ENCODE results near the gene STK40. TPM values are rescaled to one million over a fixed set of nuclear protein-coding genes. Genes with fewer than 3 reads are reported as not detected.

STK40 gene
- polyA plus RNA-seq, 3 donors, result 40.2 to 65.9 (median 55.8) TPM

DNA sequence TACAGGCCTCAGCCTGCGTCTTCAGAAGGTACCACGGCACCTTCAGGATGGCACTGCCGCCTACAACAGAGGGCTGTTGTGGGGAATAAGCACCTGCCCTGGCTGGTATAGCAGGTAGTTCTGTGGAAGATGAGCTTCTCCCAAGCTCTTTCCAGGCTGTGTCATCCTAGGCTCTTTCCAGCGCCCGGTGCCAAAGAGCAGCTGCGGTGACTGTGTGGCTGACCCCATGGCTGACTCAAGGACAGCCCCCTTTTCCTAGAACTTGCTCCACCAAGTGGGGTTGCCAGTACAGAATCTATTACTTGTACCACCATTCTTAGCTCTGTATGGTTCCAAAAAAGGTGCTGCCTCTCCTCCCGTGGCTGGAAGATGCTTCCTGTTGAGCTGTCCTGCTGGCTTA is 40.4 kb downstream of the STK40 start:
- no peaks in the 10 kb centered on the region for H3K9me3 Mint-ChIP-seq

DNA sequence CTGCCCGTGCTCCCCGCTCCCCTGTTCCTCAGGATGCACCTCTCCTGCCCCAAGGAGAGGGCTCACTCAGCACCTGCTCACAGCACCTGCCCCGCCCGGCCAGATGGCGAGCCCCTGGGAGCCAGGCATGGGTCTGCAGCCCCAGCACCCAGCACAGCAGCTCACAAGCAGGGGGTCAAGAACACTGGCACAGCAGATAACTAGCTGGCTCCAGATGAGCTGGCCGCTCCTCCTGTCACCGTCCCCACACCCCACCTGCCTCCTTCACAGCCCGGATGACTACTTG is 41.4 kb downstream of the STK40 start:
- no peaks in the 10 kb centered on the region for H3K79me2 ChIP-seq (ENCODE audit: insufficient read depth, low read length)
- H3K4me1 ChIP-seq (ENCODE audit: control insufficient read depth in 1 of 2, insufficient read depth in 2 of 2, low read length in 2 of 2), result peaks cover 7 to 11% of the 10 kb centered on the region in 2 donors
- peaks cover 75 to 93% of the 10 kb centered on the region in 2 donors for H3K36me3 Mint-ChIP-seq
- H3K4me3 Mint-ChIP-seq, result no peak overlapping the region
- intact Hi-C loops (cut with micrococcal nuclease), result loop anchor here in 1 of 2 donors (1.0 kb wide), 1 partner anchor 16 kb away; no protein-coding TSS in a partner anchor
- H2AFZ ChIP-seq (ENCODE audit: insufficient read depth, low read depth, low read length, poor library complexity, severe bottlenecking), result no peak overlapping the region
- no peaks in the 10 kb centered on the region for H3K27me3 Mint-ChIP-seq (ENCODE audit: low read depth in 3 of 3)
- H3K4me3 ChIP-seq (replicated peaks in 1 of 3; ENCODE audit: low read depth in 2 of 3, low read length in 3 of 3), result no peak overlapping the region
- no peak overlapping the region for H3K4me2 ChIP-seq (replicated peaks; ENCODE audit: extremely low read depth, low read length, poor library complexity, severe bottlenecking)
- TF ChIP-seq, protein P1, sequence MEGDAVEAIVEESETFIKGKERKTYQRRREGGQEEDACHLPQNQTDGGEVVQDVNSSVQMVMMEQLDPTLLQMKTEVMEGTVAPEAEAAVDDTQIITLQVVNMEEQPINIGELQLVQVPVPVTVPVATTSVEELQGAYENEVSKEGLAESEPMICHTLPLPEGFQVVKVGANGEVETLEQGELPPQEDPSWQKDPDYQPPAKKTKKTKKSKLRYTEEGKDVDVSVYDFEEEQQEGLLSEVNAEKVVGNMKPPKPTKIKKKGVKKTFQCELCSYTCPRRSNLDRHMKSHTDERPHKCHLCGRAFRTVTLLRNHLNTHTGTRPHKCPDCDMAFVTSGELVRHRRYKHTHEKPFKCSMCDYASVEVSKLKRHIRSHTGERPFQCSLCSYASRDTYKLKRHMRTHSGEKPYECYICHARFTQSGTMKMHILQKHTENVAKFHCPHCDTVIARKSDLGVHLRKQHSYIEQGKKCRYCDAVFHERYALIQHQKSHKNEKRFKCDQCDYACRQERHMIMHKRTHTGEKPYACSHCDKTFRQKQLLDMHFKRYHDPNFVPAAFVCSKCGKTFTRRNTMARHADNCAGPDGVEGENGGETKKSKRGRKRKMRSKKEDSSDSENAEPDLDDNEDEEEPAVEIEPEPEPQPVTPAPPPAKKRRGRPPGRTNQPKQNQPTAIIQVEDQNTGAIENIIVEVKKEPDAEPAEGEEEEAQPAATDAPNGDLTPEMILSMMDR (IDR thresholded peaks at IDR 0.05), result no peak
- H3K9me3 ChIP-seq (replicated peaks in 1 of 2; ENCODE audit: control insufficient read depth in 1 of 2, insufficient read depth in 1 of 2, low read length in 2 of 2), result no peaks in the 10 kb centered on the region
- peaks cover 10% of the 10 kb centered on the region for H3K4me1 Mint-ChIP-seq
- peaks cover 82 to 96% of the 10 kb centered on the region in 2 donors for H3K36me3 ChIP-seq (replicated peaks in 1 of 2; ENCODE audit: control insufficient read depth in 1 of 2, insufficient read depth in 2 of 2, low read length in 2 of 2)
- no peak overlapping the region for H3K9ac ChIP-seq (ENCODE audit: insufficient read depth, low read length, poor library complexity, severe bottlenecking)
- H3K9me3 Mint-ChIP-seq, result no peaks in the 10 kb centered on the region
- no peaks in the 10 kb centered on the region for H3K27me3 ChIP-seq (ENCODE audit: control insufficient read depth in 2 of 2, insufficient read depth in 2 of 2, low read length in 2 of 2)
- DNase-seq, result no peak
- peaks cover 73% of the 10 kb centered on the region for H4K20me1 ChIP-seq (ENCODE audit: insufficient read depth, low read length)
- 95% methylated on average over 8 of the region's 8 CpGs for WGBS (ENCODE audit: insufficient coverage)
- no peak overlapping the region for H3K27ac Mint-ChIP-seq
- H3K27ac ChIP-seq (ENCODE audit: low read depth in 1 of 2, low read length in 2 of 2), result no peak overlapping the region

More for the DNA sequence above, 40.4 kb downstream of the STK40 start:
- intact Hi-C loops (cut with micrococcal nuclease), result no loop called here
- H3K27ac Mint-ChIP-seq, result no peak overlapping the region
- peaks cover 15% of the 10 kb centered on the region for H3K4me1 Mint-ChIP-seq
- Histone ChIP-seq H3K4me2 (replicated peaks; ENCODE audit: extremely low read depth, low read length, poor library complexity, severe bottlenecking) (no peak overlapping the region), H3K36me3 (replicated peaks in 1 of 2; ENCODE audit: control insufficient read depth in 1 of 2, insufficient read depth in 2 of 2, low read length in 2 of 2) (peaks cover 75 to 88% of the 10 kb centered on the region in 2 donors), H4K20me1 (ENCODE audit: insufficient read depth, low read length) (peaks cover 72% of the 10 kb centered on the region), H3K9ac (ENCODE audit: insufficient read depth, low read length, poor library complexity, severe bottlenecking) (no peak overlapping the region), H2AFZ (ENCODE audit: insufficient read depth, low read depth, low read length, poor library complexity, severe bottlenecking) (no peak overlapping the region), H3K4me1 (ENCODE audit: control insufficient read depth in 1 of 2, insufficient read depth in 2 of 2, low read length in 2 of 2) (peaks cover 16 to 17% of the 10 kb centered on the region in 2 donors), H3K4me3 (replicated peaks in 1 of 3; ENCODE audit: low read depth in 2 of 3, low read length in 3 of 3) (no peak overlapping the region), H3K27ac (ENCODE audit: low read depth in 1 of 2, low read length in 2 of 2) (no peak overlapping the region), H3K27me3 (ENCODE audit: control insufficient read depth in 2 of 2, insufficient read depth in 2 of 2, low read length in 2 of 2) (no peaks in the 10 kb centered on the region), H3K9me3 (replicated peaks in 1 of 2; ENCODE audit: control insufficient read depth in 1 of 2, insufficient read depth in 1 of 2, low read length in 2 of 2) (no peaks in the 10 kb centered on the region), H3K79me2 (ENCODE audit: insufficient read depth, low read length) (no peaks in the 10 kb centered on the region)
- H3K36me3 Mint-ChIP-seq, result peaks cover 74 to 96% of the 10 kb centered on the region in 2 donors
- 95% methylated on average over 6 of the region's 7 CpGs for WGBS (ENCODE audit: insufficient coverage)
- no peaks in the 10 kb centered on the region for H3K27me3 Mint-ChIP-seq (ENCODE audit: low read depth in 3 of 3)
- DNase-seq, result no peak
- TF ChIP-seq, protein P1 (IDR thresholded peaks at IDR 0.05), result no peak
- H3K4me3 Mint-ChIP-seq, result no peak overlapping the region

Measured in CD14-positive monocyte (primary cell).